HG03196 (cell line): ENCODE results near the gene MYDGF.
"Not testable (repeated sequence)": the region's sequence is repeated elsewhere in the genome, so short reads cannot be mapped to it uniquely, and the experiment has no call there.

Experiments
- ATAC-seq: cut with Tn5 transposase; IDR thresholded peaks from one replicate; pipeline ENCODE4 v1.9.1; 2021; ENCODE audit not compliant: unreplicated experiment

The MYDGF gene

DNA sequence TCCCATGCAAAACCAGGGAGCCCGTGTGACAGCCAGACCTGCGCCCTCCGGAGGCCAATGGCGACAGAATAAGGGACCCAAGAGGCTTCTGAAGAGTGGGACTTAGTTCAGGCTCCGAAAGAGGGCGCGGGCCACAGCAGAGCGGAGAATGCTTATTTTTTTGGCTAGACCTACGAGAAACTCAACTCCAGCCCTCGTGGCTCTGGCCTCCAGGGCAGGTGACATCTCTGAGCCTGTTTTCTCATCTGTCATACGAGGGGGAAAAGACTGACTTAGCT, 30.5 kb upstream of the MYDGF start:
- no peak for ATAC-seq

DNA sequence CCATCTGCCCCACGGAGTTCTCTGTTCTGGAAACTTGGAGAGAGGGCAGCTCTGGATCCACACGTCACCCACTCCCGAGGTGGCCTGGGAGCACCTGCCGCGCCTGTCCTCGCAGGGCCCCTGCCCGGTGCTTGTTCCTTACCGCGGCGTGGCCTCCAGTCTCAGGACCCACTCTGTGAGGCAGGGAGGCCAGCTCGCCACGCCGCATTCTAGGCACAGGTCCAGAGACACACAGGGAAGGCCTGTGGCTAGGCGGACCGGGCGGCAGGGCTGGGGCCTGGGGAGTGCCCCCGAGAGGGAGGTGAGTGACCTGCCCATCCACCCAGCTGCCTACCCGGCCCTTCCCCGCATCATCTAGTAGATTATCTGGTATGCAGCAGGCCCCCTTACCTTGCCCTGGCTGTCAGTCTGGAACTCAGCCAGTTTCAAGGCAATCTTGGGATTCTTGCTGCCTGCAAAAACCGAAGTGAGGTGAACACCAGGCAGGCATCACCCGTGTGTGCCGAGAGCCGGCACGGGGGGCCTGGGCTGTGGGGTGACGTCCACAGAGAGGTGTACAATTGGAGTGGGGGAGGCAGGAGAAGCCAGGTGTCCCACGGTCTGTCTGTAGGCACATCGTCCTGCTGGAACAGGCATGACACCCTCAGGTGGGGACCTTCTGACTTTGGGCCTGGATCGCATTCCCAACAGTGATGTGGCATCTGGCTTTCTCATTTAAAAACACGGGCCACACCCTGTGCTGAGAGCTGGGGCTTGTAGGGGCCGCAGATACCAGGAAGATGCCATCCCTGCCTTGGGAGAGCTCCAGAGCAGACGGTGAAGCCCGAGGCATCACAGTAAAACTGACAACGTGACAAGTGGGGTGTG, 29.9 kb upstream of the MYDGF start:
- no peak for ATAC-seq

- ATAC-seq: no peak
These were observed 27.2 kb upstream of the MYDGF start for GRCh38 chr19:4697304-4697703.

DNA sequence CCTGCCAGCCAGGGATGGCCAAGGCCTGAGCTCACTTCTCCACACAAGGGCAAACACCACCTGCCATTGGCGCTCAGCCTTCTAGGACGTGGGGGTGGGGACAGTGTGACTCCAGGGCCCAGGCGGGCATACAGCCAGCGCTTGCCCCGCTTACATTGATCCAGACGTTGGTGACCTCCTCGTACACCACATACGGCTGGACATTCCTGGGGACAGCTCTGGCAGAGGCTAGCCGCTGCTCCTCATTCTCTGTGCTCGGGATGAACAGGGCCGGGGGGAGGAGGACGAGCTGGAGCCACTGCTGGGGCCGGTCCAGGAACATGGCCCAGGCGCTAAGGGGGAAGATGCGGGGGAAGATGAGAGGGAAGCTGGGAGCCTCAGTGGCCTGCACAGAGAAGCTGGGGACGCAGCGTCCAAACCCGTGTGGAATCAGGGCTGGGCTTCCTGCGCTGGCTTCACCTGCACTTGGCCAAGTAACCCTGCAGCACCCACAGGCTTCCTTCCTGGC, 25.1 kb upstream of the MYDGF start:
- no peak for ATAC-seq

DNA sequence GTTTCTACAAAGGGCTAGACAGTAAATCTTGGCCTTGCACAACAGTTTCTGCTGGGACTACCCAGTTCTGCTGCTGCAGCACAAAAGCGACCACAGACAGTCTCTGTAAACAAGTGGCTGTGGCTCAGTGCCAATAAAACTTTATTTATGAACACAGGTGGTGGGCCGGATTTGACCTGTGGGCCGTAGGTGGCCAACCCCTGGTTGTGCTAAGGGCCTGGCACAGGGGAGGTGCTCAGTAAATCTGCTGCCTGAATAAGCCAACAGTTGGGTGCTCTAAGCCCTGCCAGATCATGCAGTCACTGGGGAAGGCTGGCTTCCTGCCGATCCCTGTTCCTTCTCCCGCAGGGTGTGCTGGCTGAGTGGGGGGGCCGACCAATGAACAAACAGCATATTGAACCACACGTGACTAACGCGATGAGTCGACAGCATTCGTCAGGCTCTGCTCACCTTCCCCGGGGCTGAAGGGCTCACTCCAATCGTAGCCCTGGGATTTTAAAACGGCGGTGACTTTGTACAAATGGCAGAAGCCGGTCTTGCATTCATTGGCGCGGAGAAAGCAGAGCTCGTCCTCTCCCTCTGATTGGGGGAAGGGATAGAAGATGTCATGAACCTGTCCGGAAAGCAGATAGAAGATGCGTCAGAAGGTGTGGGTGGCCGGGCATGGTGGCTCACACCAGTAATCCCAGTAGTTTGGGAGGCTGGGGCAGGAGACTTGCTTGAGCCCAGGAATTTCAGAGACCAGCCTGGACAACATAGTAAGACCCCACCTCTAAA, 24.3 kb upstream of the MYDGF start:
- no peak for ATAC-seq

GRCh38 chr19:4693471-4694121, 23.5 kb upstream of the MYDGF start:
- ATAC-seq: no peak

GRCh38 chr19:4693078-4693350, 22.9 kb upstream of the MYDGF start:
- ATAC-seq: no peak

DNA sequence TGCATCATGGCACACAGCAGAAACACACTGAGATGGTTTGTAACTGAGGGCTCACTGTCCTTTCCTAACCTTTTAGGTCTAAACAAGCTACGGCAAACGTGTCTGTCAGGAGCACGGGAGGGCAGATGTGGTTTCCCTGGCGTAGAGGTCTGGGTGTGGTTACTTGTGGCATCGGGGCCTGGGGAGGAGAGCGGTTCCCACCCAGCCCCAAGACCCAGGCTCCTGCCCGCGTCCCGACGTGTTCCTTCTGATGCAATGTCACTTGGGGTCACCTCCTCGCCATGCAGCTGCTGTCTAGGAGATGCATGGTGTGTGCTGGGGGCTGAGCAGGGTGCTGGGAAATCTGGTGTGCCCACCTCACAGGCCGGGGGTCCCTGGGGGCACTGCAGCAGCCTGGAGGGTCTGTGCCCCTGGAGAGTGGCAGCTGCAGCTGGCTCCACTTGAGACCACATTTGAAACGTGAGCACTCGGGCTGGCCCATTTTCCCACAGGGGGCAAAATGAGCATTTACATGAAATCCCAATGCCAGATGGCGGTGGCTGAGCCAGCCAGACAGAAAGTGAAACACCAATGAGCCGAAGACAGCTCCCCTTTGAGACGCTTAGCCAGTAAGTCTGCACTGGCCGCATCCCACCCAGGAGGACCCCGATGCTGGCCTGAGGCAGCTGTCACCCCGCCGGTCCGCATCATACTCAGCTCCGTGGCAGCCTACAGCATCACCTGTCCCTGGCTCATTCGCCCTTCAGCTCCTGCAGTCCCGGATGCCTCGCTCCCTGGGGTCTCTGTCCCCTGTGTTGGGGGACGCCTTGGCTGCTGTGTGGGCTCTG, 22.3 kb upstream of the MYDGF start:
- ATAC-seq: no peak

- no peak for ATAC-seq
These were observed 21.2 kb upstream of the MYDGF start for GRCh38 chr19:4691373-4691772.

GRCh38 chr19:4690361-4690760, 20.2 kb upstream of the MYDGF start:
- no peak for ATAC-seq

DNA sequence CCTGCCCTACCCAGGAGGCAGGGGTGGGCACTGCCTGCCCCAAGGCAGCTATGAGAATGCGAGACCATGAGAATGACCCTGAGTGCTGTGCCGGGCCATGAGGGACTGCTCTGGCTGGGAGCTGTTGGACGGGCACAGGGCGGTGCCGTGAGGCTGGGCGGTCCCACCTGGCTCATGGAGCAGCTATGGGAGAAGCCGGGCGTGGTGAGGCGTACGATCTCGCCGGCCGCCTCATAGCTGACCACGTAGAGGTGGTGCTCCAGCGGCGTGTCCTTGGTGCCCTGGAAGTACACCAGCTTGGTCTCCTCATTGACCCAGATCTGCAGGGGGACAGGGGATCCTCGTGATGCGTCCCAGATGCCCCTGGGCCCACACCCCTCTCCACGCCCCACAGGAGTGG, 19.3 kb upstream of the MYDGF start:
- no peak for ATAC-seq

- ATAC-seq: no peak
These were observed 18.4 kb upstream of the MYDGF start for GRCh38 chr19:4688587-4688986.

- ATAC-seq: no peak
These were observed 17.3 kb upstream of the MYDGF start for GRCh38 chr19:4687396-4687795.

- ATAC-seq: no peak
These were observed 16.6 kb upstream of the MYDGF start for GRCh38 chr19:4686700-4687099.

DNA sequence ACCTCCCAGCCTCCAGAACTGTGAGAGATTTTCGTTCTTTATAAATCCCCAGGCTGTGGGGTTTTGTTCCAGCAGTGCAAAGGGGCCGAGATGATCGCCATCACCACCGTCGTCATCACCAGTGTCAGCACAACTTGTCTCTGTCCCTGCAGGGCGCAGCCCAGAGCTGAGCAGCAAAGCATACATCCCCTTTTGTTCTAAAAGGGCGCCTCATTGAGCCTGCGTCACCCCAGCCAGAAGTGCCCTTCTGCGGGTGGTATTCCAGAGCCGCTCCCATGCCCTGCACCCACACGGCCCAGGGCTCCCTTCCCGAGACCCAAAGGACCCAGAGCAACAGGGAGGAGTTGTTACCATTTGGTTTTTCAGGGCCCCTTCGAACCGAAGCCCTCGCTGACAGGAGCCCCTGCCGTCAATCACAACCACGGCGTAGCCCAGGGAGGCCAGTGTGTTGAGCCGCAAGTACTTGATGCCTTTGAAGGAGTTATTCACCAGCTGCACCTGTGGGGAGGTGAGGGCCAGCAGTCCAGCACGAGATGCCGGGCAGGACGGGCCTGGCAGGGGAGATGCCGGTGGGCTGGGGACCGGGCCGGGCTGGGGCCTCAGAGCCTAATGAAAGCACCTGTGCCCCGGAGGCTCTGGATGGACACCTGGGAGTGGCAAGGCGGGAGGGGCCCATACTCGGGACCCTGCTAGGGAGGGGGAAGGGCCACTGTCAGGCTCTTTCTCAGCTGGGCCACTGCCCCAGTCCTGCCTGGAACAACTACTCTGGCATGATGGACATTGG, 14.4 kb upstream of the MYDGF start:
- no peak for ATAC-seq

DNA sequence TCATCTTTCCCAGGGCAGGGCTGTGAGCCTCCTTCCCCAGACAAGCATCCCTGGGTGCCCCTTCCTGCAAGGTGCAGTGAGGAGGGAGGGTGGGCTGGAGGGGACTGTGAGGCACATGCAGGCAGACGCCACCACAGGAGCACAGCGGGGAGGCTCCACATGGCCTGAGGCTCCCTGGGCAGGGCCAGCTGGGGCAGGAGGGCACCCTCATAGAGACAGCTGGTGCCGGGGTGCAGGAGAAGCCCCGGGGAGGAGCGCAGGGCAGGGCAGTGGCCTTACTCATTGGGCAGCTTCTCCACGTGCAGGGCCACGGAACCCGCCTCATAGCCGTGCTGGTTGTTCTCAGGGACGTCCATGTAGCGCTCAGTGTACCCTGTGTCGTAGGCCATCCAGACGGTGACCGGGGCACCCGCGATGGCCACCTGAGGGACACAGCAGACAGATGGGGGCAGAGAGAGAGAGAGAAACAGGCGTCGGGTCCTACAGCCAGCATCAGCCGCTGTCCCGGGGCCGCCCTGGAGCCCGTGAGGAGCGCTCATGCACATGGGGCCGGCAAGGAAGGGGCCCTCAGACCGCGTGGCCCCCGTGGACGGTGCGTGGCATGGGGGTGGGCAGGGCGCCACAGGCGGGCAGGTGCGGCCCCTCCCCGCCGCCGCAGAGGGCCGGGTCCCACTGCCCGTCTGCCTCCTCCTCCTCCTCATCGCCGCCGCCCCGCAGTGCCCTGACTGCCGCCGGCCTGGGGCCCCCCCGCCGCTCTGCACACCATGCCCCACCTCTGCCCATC, 12.5 kb upstream of the MYDGF start:
- ATAC-seq: no peak

GRCh38 chr19:4680021-4680420, 9.9 kb upstream of the MYDGF start:
- ATAC-seq: not testable (repeated sequence)

DNA sequence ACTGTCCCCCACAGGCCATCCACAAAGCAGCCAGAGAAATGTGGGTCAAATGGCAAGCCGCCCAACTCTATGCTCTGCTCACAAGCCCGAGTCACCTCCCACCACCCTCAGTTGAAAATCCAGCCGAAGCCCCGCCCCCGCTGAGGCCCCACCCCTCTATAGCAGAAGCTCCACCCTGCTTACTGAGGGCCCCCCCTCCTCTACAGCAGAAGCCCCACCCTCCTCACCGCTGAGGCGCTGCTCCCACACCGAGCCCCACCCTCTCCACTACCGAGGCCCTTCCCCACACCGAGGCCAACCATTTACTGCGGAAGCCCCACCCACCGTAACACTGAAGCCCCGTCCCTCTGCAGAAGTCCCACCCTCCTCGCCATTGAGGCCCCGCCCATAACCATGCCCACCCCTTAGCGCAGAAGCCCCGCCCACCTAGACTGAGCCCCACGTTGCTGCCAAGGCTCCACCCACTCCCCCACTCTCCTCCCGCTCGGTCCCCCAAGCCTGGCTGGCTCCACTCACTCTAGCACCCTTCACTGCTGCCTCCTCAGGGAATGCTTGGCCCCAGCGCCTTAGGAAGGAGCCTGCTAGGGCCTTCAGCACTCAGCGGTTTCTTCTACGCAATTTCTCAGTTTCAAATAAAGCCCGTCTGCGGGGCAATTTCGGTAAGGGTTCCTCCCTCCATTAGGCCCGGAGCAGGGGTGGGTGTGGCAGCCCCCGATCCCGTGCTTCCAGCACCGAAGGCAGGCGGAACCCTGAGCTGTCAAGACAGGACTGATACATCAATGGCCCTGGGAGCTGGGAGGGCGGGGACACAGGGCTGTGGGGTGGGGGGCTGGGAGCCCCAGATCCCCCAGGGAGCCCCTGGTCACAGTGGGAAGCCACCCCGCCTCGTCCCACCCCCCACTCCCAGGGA, 9.0 kb upstream of the MYDGF start:
- no peak for ATAC-seq
